HG03565 (cell line): ENCODE results near the gene PSMD3.

Experiments
- ATAC-seq: cut with Tn5 transposase; IDR thresholded peaks from one replicate; pipeline ENCODE4 v1.9.1; 2021; ENCODE audit warnings: mild to moderate bottlenecking, moderate library complexity; ENCODE audit not compliant: unreplicated experiment

The PSMD3 gene

DNA sequence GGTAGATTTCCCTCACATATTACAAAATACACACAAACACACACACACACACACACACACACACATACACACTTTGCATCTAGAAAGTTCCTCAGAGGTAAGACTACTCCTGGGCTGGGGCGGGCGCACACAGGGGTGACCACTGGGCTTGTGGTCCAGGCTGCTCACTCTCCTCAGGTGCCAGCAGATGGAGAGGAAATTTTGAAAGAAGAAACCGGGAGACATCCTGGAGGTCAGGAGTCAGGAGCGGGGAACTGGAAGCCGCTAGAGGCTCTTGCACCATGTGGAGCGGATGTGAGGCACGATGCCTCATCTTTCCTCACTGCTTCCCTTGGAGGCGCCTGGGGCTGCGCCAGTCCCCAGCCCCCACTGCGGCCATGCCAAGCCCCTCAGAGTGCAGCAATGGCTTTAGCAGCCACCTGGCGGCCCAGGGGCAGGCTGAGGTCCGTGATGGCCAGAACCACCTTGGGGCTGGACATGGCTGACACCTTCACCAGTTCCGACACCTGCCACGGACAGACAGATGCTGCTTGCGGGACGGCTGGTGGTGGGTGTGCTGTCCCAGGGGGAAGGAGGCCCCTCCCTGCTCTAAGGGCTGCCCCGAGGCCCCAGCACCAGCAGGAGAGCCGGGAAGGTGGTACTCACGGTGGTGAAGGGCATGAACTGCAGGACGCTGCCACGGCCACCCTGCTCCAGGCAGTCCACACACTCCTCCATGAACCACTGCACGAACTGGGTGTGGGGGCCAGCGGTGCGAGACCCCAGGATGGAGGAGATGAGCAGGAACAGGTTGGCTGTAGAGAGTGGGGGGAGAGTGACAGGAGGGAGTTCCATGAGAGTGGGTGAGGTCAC lies 38.8 kb downstream of the PSMD3 start:
- ATAC-seq, result no peak

DNA sequence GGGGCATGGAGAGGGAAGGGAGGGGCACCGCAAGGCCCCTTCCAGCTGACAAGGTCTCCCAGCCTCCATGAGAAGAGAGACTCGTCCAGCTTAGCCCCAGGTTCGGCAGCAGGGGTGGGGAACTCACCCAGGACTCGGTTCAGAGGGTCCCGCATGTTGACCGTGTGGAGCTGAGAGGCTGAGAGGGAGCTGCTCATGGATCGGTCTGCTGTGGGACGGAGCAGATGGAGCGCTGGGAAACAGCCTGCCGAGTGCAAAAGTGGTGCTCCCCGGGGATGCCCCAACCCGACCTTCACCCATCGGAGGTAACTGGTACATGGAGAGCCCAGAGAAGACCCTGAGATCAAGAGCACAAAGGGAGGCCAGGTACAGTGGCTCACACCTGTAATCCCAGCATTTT lies 39.5 kb downstream of the PSMD3 start:
- no peak for ATAC-seq

DNA sequence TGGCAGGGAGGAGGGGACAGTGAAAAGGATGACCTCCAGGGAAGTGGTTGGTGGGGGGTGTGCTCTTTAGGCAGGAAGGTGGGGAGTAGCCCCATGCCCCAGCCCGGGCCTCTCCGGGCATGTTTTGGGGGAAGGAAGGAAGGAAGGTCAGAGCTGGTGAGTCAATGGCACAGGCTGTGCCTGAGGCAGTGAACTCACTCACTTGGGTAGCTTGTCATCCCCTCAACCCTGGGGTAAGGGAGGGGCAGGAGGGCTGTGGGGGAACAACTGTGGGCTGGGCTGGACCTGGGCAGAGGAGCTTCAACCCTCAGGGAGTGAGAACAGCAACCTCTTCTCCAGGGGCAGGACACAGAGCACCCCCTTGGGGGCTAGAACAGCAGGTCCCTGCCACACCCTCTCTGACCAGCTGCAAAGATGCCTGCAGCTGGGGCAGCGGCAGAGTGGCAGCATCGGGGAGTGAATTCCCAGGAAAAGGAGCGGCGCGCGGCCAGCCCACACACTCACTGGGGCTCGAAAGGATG lies 40.9 kb downstream of the PSMD3 start:
- ATAC-seq, result no peak

DNA sequence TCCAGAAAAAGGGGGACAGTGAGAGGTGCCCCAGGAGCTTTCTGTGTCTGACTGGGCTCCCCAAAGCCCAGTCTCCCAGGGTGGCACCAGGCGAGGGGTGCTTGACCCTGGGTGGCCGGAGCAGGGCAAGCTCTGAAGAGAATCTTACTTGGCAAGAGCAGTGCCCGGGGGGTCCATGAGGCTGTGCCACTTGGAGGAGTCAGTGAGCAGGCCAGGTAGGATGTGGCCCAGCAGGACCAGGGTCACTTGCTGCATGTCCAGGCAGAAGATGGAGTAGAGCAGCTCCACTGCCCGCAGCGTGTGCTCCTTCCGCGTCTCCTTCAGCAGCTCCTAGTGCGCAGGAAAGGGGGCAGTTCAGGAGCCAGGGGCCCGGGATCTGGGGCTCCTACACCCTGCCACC lies 41.9 kb downstream of the PSMD3 start:
- no peak for ATAC-seq

DNA sequence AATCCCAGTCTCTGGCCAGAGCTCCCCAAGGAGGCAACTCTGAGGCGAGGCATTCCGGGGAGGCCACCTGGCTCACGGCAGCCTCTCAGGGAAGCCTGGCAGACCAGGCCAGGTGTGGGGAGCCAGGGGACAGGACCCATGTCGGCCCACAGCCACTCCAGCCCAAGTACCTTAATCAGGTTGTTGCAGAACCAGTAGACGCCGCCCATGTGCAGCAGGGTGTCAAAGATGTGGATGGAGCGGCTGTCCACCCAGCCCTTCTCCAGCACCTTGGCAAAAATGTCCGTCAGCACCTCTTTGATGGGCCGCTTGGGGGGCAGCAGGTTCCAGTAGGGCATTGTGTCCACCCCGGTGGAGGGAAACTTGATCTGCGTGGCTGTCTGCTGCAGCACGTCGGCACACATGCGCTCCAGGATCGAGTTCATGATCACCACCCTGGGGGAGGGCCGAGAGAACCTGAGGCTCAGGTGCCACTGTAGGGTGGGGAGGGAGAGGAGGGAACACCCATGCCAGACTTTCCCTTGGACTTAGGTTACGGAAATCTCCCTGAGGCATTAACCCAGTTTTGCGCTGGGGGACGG lies 42.4 kb downstream of the PSMD3 start:
- no peak for ATAC-seq

DNA sequence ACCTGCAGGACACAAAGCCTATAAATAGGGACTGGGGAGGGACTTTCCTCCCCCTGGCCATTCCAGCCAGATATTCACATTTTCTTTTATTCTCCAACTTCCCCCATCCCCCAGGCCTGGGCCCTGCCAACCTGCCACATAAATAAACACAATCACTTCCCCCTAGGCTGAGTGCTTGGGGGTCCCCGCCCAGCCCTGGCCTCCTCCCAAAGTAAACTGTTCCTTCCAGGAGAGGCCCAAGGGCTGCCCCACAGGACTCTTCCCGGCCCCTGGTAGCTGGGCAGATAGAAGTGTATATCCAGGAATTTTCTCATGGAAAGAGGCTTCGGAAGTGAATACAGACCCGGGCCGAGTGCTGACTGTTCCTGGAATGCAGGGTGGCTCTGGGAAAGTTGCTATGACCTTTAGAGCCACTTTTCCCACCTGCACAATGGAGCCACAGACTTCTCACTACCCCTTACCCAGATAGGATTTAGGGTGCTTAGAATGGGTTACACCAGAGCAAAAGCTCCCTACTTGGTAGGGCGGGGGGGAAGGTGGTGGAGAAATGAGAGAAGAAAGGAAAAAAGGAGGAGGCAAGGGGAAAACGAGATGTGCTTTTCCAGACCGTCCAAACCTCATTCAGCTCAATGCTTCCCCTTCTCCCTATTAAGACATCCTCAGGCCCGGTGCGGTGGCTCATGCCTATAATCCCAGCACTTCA lies 43.1 kb downstream of the PSMD3 start:
- no peak for ATAC-seq

DNA sequence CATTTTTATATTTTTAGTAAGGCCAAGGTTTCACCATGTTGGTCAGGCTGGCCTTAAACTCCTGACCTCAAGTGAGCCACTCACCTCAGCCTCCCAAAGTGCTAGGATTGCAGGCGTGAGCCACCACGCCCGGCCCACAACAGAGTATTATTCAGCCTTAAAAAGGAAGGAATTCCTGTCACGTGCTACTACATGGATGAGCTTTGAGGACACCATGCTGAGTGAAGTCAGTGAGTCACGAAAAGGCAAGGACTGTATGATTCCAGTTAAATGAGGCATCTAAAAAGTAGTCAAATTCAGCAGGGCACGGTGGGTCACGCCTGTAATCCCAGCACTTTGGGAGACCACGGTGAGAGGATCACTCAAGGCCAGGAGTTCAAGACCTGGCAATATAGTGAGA lies 44.3 kb downstream of the PSMD3 start:
- no peak for ATAC-seq

DNA sequence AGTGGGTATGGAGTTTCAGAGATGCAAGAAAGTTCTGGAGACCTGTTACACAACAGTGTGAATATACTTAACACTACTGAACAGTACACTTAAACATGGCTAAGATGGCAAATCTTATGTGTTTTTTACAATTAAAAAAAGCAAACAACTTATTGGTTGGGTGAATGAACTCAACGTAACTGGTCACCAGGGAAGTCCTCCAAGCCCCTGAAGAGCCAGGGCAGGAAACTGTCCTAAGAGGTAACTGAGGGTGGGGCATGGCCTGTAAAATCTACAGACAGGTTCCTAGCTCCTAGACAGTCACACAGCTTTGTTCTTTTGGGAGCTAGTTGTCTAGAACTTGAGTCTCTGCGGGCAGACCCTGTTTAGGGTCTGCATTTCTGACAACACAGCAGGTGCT lies 45.0 kb downstream of the PSMD3 start:
- no peak for ATAC-seq

DNA sequence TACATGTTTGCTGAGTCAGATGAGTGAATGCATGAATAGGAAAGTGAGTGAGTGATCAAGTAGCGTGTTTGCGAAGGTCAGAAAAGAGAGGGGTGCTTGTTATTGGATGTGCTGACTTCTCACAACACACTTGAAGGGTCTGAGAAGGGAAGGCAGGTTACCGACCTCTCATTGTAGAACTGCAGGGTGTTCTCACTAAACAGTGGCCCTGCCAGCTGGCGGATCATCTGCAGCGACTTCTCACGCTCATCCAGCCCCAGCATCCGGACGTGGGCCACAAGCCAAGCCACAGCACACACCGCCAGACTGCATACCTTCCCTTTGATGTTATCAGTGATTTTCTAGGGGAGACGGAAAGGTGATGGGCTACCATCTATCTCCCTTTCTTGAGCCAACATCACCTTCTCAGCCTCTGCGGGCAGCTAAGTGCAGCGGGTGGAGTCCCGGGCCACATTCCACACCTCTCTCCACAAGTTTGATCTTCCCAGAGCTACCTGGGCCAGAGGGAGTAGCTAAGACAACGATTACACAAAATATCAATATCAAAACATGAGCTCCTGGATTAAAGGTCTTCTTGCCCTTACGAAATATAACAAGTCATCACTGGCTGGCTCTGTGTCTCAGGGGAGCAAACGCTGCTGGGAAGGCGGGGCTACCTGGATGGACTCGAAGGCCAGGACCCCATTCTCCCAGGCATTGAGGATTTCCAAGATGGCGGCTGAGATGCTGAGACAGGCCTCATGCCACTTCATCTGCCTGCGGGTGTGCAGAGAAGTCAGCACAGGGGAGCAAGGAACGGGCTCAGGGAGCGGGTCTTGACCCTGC lies 45.6 kb downstream of the PSMD3 start:
- no peak for ATAC-seq

DNA sequence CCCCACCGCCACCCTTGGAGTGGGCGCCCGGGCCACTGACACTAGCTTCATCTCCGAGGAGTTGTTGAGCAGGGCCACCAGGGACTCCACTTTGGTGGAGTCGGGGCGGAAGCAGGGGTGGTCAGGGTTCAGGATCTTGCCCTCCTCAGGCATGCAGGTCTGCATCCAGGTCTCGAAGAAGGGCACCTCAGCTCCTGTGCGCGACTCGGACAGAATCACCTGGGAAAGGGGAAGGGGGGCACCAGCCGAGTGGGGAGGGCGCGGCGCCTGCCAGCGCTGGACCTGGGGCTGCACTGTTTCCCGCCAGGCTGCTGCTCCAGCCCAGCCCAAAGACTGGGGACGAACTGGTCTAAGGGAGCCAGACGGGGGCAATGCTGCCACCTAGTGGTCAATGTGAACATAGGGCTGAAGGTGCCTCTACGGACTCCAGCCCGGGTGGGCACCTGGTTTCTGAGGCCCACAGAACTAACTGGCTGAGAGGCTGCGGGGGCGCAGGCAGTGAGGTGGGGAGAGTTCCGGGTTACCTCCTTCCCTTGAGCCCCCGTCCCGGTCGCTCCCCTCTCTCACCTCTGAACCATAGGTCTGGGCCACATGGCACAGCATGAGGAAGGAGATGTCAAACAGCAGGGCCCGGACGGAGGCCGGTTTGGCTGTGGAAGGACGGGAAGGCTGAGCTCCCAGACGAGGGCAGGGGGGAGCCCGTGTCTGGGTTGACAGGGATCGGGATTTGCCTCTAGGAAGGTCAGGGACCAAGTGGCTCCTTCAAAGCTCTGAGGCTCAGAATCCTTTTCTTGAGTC lies 46.4 kb downstream of the PSMD3 start:
- no peak for ATAC-seq

DNA sequence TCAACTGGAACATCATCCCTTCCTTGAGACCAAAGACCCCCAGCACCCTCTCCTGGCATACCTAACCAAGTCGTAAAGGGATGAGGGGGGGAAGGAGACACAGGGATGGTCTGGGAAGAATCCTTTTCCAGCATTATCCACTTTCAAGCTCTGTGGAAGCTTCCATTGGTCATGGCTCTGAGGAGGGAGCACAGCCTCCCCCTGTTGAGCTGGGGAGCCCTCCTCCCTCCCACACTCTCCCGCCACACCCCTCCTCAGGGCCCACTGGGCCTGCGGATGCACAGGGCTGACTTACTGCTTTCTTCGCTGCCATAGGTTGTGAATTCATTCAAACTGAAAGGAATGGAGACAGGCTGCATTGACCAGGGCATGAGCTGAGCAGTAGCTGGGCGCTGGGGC lies 47.0 kb downstream of the PSMD3 start:
- ATAC-seq, result no peak

DNA sequence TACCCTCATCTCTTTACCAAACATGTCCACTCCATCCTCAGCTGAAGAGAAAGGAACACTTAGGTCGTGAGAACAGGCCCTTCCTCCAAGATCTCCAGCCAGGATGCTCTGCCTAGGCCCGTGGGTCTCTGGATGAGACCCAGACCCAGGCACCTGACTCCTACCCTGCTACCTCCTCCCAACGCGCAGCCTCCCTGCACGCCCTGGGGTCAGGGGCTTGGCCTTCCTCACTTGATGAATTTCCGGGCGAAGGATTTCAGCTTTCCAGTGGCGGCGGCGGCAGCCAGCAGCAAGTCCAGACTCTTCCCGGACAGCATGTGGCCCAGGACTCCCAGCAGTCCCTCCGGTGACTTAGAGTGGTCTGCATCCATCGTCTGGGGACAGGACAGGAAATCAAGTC lies 48.0 kb downstream of the PSMD3 start:
- no peak for ATAC-seq

DNA sequence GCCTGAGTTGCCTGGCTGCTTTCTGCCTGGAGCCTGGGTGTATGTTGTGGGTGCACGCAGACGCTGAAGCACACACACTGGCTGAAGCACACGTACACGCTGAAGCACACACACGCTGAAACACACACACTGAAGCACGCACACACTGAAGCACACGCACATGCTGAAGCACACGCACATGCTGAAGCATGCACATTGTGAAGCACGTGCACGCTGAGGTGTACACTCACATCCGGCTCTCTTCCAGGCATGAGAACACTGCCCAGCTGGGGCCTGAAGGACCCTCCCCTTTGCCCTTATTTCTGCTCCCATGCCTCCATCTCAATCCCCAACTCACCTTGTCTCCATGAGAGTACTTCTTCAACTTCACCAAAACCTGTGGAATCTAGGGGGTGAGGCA lies 51.1 kb downstream of the PSMD3 start:
- ATAC-seq, result no peak

DNA sequence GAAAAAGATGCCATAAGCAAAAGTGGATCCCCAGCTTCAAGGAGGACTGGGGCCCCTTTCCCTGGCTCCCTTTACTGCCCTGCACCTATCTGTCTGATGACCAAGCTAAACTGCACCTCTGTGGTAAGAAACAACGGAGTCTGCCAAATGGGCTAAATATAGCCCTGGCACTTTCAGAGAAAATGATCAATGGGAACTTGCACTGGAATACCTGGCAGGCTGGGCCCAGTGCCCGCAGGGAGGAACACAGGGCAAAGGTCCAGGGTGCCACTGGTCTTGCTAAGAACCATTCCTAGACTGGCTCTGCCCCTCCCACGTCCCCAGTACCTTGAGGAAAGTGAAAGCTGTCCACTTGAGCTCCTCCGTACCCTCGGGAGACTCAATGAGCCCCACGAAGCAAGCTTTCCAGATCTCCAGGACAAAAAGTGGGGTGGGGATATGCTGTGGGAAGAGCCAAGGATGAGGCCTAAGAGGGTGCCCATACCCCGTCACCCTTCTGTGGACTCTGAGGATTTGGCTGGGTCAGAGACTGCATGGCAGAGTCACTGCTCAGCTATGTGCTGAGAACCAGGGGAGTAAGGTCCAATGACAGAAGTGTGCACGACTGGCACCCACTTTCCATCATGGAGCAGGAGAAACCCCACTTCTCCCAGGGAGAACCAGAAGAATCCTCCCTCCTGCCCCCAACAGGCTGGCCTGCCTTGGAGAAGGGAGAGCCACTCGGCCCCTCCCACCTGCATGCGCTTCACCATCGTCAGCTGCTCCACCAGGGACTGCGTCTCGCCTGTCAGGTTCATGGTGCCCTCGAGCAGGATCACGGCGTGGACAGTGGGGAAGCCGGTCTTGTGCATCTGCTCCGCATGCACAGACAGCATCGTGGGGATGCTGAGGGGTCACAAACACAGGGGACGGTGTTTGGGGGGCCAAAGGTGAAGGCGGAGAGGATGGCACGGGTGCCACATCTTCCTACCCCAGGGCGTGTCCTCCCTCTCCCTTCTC lies 52.0 kb downstream of the PSMD3 start:
- no peak for ATAC-seq

DNA sequence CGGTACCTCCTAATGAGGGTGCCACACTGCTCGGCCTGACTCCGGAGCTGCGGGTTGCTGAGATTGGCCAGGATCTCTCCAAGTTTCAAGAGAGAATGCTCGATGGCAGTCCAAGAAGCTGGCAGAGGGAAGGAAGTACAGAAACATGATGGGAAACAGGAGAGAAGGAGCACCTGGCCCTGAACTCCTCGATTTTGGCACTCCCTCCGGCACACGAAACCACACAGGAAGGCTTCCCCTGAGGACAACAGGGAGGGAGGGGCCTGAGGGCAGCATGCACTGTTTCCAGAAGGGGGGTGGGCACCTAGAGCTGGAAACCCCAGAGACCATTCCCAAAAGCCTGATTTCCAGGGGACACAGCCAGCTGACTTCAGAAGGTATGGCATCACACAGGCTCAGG lies 52.7 kb downstream of the PSMD3 start:
- no peak for ATAC-seq

DNA sequence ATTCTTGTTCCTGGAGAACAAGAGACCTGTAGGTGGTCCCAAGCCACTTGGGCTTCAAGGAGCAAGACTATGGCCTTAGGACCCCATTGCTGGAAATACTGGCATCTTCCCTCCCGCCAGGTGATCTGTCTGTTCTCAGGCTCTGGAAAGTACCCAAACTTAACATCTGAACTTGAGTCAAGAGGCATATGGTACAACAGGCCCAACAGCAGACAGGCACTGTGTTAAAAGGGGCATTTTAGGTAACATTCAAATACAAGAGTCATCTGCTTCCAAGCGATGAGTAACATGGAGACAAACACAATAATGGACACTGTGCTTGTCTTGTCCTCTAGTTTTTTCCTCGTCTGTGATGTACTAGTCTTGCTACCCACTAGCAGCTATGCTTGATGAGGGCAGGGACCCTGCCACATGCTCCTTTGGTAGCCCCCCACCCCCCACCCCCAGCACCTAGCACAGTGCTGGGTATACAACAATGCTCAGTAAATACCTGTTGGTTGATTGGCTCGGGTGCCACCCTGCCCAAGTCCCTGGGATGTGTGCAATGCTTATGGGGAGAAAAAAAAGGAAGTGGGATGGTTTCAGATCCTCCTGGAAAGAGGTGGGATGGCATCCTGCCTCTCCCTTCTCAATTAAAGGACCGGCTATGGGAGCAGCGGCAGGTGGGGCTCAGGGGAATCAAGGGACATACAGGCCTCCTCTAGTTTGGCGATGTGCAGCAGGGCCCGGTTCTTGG lies 54.0 kb downstream of the PSMD3 start:
- ATAC-seq, result no peak

DNA sequence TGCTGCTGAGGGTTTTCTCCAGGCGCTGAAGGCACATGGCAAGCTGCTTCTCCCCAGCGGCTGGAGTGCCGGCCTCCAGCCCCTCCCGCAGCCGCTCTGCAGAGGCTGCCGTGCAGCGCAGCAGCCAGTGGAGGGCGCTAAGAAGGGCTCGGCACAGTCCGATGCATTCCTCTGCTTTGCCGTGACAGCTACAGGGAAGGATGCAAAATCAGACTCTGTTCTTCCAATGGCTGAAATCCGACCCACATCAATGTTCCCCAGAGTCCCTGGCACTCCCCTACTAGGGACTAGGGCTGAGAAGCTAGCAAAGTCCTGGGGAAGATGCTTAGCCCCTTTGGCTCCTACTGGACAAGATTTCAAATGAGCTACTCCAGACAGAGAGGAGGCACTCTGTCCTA lies 54.6 kb downstream of the PSMD3 start:
- no peak for ATAC-seq

DNA sequence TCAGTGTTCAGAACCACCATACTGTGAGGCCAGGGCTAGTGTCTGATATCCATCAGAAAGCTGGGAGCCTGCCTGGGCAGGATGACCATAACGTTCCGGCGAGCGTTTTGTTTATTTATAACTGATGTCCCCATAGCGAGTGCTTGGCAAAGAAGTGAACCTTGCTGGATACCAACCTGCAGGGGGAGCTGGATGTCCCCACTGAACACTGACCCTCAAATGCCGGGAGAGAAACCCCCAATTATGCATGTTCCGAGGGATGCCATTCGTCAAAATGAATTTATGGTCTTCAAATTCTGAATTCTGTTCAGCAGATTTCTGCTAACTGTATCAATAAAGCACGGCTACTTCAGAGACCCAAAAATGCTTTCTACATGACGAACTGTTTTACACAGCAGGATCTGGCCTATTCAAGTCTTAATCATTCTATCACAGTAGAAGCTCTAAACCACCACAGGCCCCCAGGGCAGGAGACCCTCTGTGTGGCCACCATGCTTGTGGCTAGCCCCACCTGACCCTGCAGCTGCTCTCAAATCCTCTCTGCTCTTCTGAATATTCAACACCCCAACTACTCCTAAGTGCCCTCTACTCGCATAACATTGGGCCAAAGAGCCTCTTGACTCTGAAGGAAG lies 58.4 kb downstream of the PSMD3 start:
- no peak for ATAC-seq
